RWPE1 (cell line): Measurements from ENCODE around the gene CCDC141.

Experiments used
- CTCF ChIA-PET: fragments of 350-600 bp; sonication (Branson Sonifier 250); formaldehyde crosslinking; extraction: SDS; loops from one replicate; lab custom pipeline; 2021; lab: Yijun Ruan, JAX
- POLR2A ChIA-PET: fragments of 400-600 bp; formaldehyde crosslinking; extraction: SDS; loops from one replicate; lab custom pipeline; 2020; ENCODE audit warnings: antibody characterized with exemption; ENCODE audit not compliant: low non-redundant PET; lab: Yijun Ruan, JAX
- DNase-seq: peaks from one replicate; pipeline ENCODE4 v3.0.0; 2012; ENCODE audit warnings: low spot score
- H3K27ac ChIP-seq: fragments of 450-650 bp; 2 replicates; pipeline ENCODE4 v1.5.1; 2017
- TF ChIP-seq, protein P1 (sequence below): fragments of 450-650 bp; conservative IDR thresholded peaks from 2 replicates; pipeline ENCODE4 v1.5.1; 2017; ENCODE audit warnings: low read depth, mild to moderate bottlenecking

The CCDC141 gene

DNA sequence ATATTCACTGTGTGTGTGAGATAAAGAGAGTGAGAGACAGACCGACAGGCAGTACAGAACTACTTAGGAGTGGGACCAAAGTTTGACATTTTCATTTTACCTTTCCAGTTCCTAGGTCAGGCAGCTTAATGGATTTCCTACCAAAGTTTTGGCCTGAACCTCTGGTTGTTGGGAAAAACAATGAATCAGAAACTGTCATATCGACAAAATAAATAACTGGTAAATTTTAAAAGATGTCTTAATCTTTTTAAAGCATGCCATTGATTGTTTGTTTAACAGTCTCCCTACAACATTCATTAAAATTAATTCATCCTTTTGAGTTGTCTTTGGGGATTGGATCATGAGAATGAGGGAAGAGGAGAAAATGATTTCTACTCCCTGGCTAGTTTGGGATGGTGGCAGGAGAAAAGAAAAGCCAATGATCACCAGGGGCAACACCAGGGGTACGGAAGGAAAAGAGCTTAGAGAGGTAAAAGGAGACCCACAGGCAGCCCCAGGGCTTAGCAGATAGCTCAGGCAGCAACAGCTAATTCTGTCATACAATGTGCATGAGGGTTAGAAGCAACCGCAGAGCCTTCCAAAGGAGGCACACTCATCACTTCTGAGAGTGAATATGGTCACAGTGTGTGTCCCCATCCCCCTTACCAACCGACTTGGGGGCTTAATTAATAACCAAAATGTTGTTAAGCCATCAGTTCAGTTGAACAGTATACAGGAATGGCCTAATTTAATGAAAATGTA lies 98.5 kb downstream of the CCDC141 start:
- DNase-seq: no peak
- POLR2A ChIA-PET: no interaction called here
- CTCF ChIA-PET: interaction anchor here (0.6 kb wide), 1 partner anchor 171 kb away, joined by 3 read pairs; no protein-coding TSS in a partner anchor
- TF ChIP-seq, protein P1, sequence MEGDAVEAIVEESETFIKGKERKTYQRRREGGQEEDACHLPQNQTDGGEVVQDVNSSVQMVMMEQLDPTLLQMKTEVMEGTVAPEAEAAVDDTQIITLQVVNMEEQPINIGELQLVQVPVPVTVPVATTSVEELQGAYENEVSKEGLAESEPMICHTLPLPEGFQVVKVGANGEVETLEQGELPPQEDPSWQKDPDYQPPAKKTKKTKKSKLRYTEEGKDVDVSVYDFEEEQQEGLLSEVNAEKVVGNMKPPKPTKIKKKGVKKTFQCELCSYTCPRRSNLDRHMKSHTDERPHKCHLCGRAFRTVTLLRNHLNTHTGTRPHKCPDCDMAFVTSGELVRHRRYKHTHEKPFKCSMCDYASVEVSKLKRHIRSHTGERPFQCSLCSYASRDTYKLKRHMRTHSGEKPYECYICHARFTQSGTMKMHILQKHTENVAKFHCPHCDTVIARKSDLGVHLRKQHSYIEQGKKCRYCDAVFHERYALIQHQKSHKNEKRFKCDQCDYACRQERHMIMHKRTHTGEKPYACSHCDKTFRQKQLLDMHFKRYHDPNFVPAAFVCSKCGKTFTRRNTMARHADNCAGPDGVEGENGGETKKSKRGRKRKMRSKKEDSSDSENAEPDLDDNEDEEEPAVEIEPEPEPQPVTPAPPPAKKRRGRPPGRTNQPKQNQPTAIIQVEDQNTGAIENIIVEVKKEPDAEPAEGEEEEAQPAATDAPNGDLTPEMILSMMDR: no peak
- H3K27ac ChIP-seq: no peak overlapping the region

DNA sequence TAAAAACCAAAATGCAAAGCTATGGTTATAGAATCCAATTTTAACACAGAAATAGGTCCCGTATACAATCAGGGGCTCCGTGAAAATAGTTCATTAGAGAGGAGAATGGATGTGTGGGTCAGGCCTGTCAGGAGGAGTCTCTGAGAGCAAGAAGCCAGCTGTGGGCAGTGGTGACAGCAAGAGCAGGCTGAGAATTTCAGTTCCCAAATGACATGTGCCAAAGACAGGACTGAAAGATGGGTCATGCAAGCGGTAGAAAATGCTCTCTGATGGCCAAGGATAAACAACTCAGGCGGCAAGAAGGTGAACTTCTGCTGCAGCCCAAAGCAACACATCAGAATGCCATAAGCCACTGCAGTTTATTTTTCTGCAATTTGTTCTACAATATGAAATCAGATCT lies 100.4 kb downstream of the CCDC141 start:
- TF ChIP-seq, protein P1: no peak

DNA sequence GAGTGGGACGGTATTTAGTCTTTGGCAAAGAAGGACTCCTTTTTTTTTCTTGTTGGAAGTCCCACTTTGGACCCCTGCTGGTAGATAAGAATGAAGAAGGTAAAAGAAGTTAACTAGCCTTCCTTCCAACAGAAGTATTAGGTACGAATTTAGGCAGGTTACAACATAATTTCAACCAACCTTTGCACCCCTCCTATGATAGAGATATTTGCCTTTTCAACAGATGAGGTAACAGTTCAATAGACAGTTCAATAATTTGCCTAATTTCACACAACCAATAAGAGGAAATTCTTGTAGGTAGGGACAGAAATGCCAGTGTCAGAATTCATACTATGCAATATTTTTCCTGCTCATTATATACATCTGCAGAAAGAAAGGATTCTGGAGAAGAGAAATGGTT lies 100.8 kb downstream of the CCDC141 start:
- no peak overlapping the region for H3K27ac ChIP-seq
- ChIA-PET CTCF (interaction anchor here (0.5 kb wide), 1 partner anchor 472 kb away, joined by 3 read pairs; no protein-coding TSS in a partner anchor), POLR2A (no interaction called here)
- TF ChIP-seq, protein P1: no peak
- no peak for DNase-seq

More for the DNA sequence above, 100.4 kb downstream of the CCDC141 start:
- ChIA-PET POLR2A (no interaction called here), CTCF (no interaction called here)
- H3K27ac ChIP-seq: no peak overlapping the region
- DNase-seq: no peak

DNA sequence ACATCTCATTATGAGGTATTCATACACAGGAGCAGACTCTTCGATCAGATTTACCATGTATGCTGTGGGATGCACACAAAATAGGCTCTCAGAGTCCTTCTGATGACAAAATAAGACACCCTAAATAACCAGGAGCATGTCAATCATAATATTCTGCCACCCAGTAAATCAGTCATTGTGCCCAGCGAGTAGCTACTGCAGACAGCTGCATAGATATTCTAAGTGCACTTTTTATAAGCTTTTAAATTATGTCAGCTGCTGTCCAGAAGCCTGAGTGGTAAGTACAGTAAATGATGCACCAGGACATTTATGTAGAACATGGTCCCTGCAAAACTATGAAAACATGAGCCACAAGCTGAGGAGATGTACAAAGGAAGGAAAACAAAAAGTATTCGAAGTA lies 102.9 kb downstream of the CCDC141 start:
- CTCF ChIA-PET: no interaction called here
- DNase-seq: no peak
- POLR2A ChIA-PET: no interaction called here
- TF ChIP-seq, protein P1: no peak
- no peak overlapping the region for H3K27ac ChIP-seq

DNA sequence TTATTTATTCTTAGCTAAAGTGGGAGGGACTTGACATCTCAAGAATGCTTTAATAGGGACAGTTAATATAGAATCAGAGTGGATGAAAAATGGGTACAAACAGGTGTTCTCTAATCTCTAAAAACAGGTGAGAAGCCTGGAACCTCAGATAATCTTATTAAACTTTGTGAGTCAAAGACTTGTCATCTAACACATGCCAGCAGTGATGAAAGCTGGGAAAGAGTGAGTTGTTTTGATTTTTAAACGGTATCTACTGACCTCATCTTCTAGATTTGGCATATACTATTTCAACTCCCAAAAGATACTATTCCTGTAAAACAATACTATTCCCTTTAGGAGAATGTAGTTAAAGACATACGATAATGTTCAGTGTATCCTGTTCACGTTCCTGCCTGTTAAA lies 103.4 kb downstream of the CCDC141 start:
- TF ChIP-seq, protein P1: no peak
- H3K27ac ChIP-seq: no peak overlapping the region
- no peak for DNase-seq
- CTCF ChIA-PET: no interaction called here
- POLR2A ChIA-PET: no interaction called here

DNA sequence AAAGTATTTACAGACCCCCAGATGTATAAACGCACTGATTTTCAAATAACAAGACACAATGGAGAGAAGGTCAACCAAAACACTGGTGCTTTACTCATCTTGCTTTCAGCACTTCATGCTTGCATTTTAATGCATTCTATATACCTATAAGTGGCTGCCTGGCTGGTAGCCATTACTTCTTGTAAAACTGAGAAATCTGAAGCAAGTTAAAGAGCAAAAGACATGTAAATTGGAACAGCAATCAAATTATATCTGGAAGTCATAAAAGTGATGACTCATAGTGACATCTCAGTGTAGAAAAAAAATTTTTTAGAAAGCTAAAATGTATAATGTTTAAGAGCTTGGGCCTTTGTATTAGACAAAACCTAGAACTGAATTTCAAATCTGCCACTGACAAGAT lies 106.2 kb downstream of the CCDC141 start:
- TF ChIP-seq, protein P1: no peak
- POLR2A ChIA-PET: no interaction called here
- CTCF ChIA-PET: no interaction called here
- DNase-seq: no peak
- H3K27ac ChIP-seq: no peak overlapping the region
